ENCODE data around the gene TMEM115. TPM values are rescaled to one million over a fixed set of nuclear protein-coding genes. Genes with fewer than 3 reads are reported as not detected.

Gene TMEM115
- total RNA-seq, 1 experiment from 2014 or later = 56.6 TPM

- H4K20me1 ChIP-seq (ENCODE audit: low read length) = peaks cover 36% of the 10 kb centered on the region
- ChIA-PET CTCF (interaction anchor here (0.5 to 1.3 kb wide), 3 partner anchors 186 to 1697 kb away, joined by 3 to 5 read pairs (median 4); no protein-coding TSS in a partner anchor), POLR2A (ENCODE audit: unreplicated experiment) (interaction anchor here (0.6 kb wide), 1 partner anchor 225 kb away, joined by 3 read pairs; no protein-coding TSS in a partner anchor)
- TF ChIP-seq EZH2phosphoT487 (IDR thresholded peaks at IDR 0.05; ENCODE audit: borderline replicate concordance, low read length) = no peak
- no peak for TF ChIP-seq CTCF (conservative IDR thresholded peaks at IDR 0.05; ENCODE audit: low read depth, low read length)
- TF ChIP-seq EZH2 (IDR thresholded peaks at IDR 0.05; ENCODE audit: low read length, unreplicated experiment) = no peak
- BruUV-seq (replicated peaks) = no TSS peak
- ATAC-seq (peak; percentile 27), DNase-seq (peak; percentile 70)
- H3K27me3 ChIP-seq (ENCODE audit: low read length) = no peaks in the 10 kb centered on the region
- peaks cover 69% of the 10 kb centered on the region for H3K79me2 ChIP-seq (ENCODE audit: low read length)
- intact Hi-C loops (cut with micrococcal nuclease) = no loop called here
- no peaks in the 10 kb centered on the region for H3F3A ChIP-seq (ENCODE audit: low read length, unreplicated experiment)
- H3K27ac ChIP-seq (ENCODE audit: low read length) = no peak overlapping the region
- no peaks in the 10 kb centered on the region for H3K9me3 ChIP-seq (ENCODE audit: low read length)
- H3K4me3 ChIP-seq (ENCODE audit: low read length) = peak overlapping the region; percentile 85
- peak overlapping the region; percentile 93 for H3K4me2 ChIP-seq (ENCODE audit: low read length)
- H3K36me3 ChIP-seq (ENCODE audit: low read depth, low read length) = peaks cover 34% of the 10 kb centered on the region
- H2AFZ ChIP-seq (ENCODE audit: low read length) = no peak overlapping the region
- H3K9ac ChIP-seq (ENCODE audit: low read length) = no peak overlapping the region
- no peaks in the 10 kb centered on the region for H3K9me2 ChIP-seq (replicated peaks; ENCODE audit: low read length)
- peaks cover 45% of the 10 kb centered on the region for H3K4me1 ChIP-seq (ENCODE audit: insufficient read depth, low read length)
Observed at GRCh38 chr3:50356553-50356952, 2.8 kb downstream of the TMEM115 start.

GRCh38 chr3:50355829-50356552 is 3.3 kb downstream of the TMEM115 start:
- no peak for ATAC-seq
- no peaks in the 10 kb centered on the region for H3K27me3 ChIP-seq (ENCODE audit: low read length)
- BruUV-seq (replicated peaks) = no TSS peak
- peaks cover 50% of the 10 kb centered on the region for H3K4me1 ChIP-seq (ENCODE audit: insufficient read depth, low read length)
- no peaks in the 10 kb centered on the region for H3K9me3 ChIP-seq (ENCODE audit: low read length)
- H3K36me3 ChIP-seq (ENCODE audit: low read depth, low read length) = peaks cover 34% of the 10 kb centered on the region
- peaks cover 36% of the 10 kb centered on the region for H4K20me1 ChIP-seq (ENCODE audit: low read length)
- POLR2A ChIA-PET (ENCODE audit: unreplicated experiment) = no interaction called here
- DNase-seq = no peak
- peaks cover 74% of the 10 kb centered on the region for H3K79me2 ChIP-seq (ENCODE audit: low read length)
- no peak overlapping the region for H2AFZ ChIP-seq (ENCODE audit: low read length)
- peak overlapping the region; percentile 85 for H3K4me3 ChIP-seq (ENCODE audit: low read length)
- TF ChIP-seq EZH2phosphoT487 (IDR thresholded peaks at IDR 0.05; ENCODE audit: borderline replicate concordance, low read length) (no peak), CTCF (conservative IDR thresholded peaks at IDR 0.05; ENCODE audit: low read depth, low read length) (no peak), EZH2 (IDR thresholded peaks at IDR 0.05; ENCODE audit: low read length, unreplicated experiment) (no peak)
- H3K9ac ChIP-seq (ENCODE audit: low read length) = no peak overlapping the region
- H3K9me2 ChIP-seq (replicated peaks; ENCODE audit: low read length) = no peaks in the 10 kb centered on the region
- intact Hi-C loops (cut with micrococcal nuclease) = no loop called here
- CTCF ChIA-PET = interaction anchor here (0.5 to 0.6 kb wide), 2 partner anchors 28 to 236 kb away, joined by 5 to 10 read pairs; no protein-coding TSS in a partner anchor
- peak overlapping the region; percentile 93 for H3K4me2 ChIP-seq (ENCODE audit: low read length)
- no peaks in the 10 kb centered on the region for H3F3A ChIP-seq (ENCODE audit: low read length, unreplicated experiment)
- no peak overlapping the region for H3K27ac ChIP-seq (ENCODE audit: low read length)

GRCh38 chr3:50354850-50355249 is 4.5 kb downstream of the TMEM115 start:
- no TSS peak for BruUV-seq (replicated peaks)
- intact Hi-C loops (cut with micrococcal nuclease) = loop anchor here (5.0 kb wide), 2 partner anchors 257 to 1032 kb away; partner anchors contain the start of genes CISH and MANF

More at GRCh38 chr3:50354850-50355249, 4.5 kb downstream of the TMEM115 start:
- CTCF ChIA-PET = no interaction called here
- H3K4me1 ChIP-seq (ENCODE audit: insufficient read depth, low read length) = peaks cover 54% of the 10 kb centered on the region
- no peak overlapping the region for H3K9ac ChIP-seq (ENCODE audit: low read length)
- H4K20me1 ChIP-seq (ENCODE audit: low read length) = peaks cover 36% of the 10 kb centered on the region
- H3K4me3 ChIP-seq (ENCODE audit: low read length) = no peak overlapping the region
- H3K9me3 ChIP-seq (ENCODE audit: low read length) = no peaks in the 10 kb centered on the region
- TF ChIP-seq EZH2phosphoT487 (IDR thresholded peaks at IDR 0.05; ENCODE audit: borderline replicate concordance, low read length) (no peak), CTCF (conservative IDR thresholded peaks at IDR 0.05; ENCODE audit: low read depth, low read length) (no peak), EZH2 (IDR thresholded peaks at IDR 0.05; ENCODE audit: low read length, unreplicated experiment) (no peak)
- H3F3A ChIP-seq (ENCODE audit: low read length, unreplicated experiment) = no peaks in the 10 kb centered on the region
- ATAC-seq = no peak
- H3K9me2 ChIP-seq (replicated peaks; ENCODE audit: low read length) = no peaks in the 10 kb centered on the region
- no peak overlapping the region for H3K4me2 ChIP-seq (ENCODE audit: low read length)
- H3K36me3 ChIP-seq (ENCODE audit: low read depth, low read length) = peaks cover 34% of the 10 kb centered on the region
- DNase-seq = no peak
- POLR2A ChIA-PET (ENCODE audit: unreplicated experiment) = interaction anchor here (0.7 kb wide), 1 partner anchor 1014 kb away, joined by 3 read pairs; no protein-coding TSS in a partner anchor
- H2AFZ ChIP-seq (ENCODE audit: low read length) = no peak overlapping the region
- no peak overlapping the region for H3K27ac ChIP-seq (ENCODE audit: low read length)
- H3K79me2 ChIP-seq (ENCODE audit: low read length) = peaks cover 81% of the 10 kb centered on the region
- no peaks in the 10 kb centered on the region for H3K27me3 ChIP-seq (ENCODE audit: low read length)

Data from PC-3 (cell line).